Neural cell (in vitro differentiated cells): ENCODE results near the gene CKAP5. TPM values are rescaled to one million over a fixed set of nuclear protein-coding genes. Genes with fewer than 3 reads are reported as not detected.

ENCODE experiments used
- H2AFZ ChIP-seq: fragments of 200-600, 300-800 bp; sonication (generic), shearing (Covaris generic); 2 replicates; pipeline ENCODE4 v1.6.0; 2014; ENCODE audit warnings: low read depth, mild to moderate bottlenecking, antibody characterized with exemption, low read length, moderate library complexity
- H3F3A ChIP-seq: fragments of 200-600 bp; shearing (Covaris generic); 2 replicates; pipeline ENCODE4 v1.6.1; 2016; ENCODE audit warnings: mild to moderate bottlenecking, moderate library complexity, mixed read lengths, antibody characterized with exemption, low read length; ENCODE audit not compliant: insufficient read depth, poor library complexity, severe bottlenecking
- H3K27ac ChIP-seq: fragments of 200-600, 300-800 bp; sonication (generic), shearing (Covaris generic); 2 replicates; pipeline ENCODE4 v1.5.1; 2014; ENCODE audit warnings: mild to moderate bottlenecking, low read length, moderate library complexity
- H3K27me3 ChIP-seq: fragments of 300-800, 200-600 bp; sonication (generic), shearing (Covaris generic); 2 replicates; pipeline ENCODE4 v1.6.0; 2014; ENCODE audit warnings: mild to moderate bottlenecking, low read depth, low read length, moderate library complexity; ENCODE audit not compliant: insufficient read depth
- H3K36me3 ChIP-seq: fragments of 300-800, 200-600 bp; sonication (generic), shearing (Covaris generic); 2 replicates; pipeline ENCODE4 v1.5.1; 2014; ENCODE audit warnings: mild to moderate bottlenecking, antibody characterized with exemption, low read length, moderate library complexity; ENCODE audit not compliant: insufficient read depth
- H3K4me2 ChIP-seq: fragments of 300-800, 200-600 bp; sonication (generic), shearing (Covaris generic); 2 replicates; pipeline ENCODE4 v1.6.0; 2014; ENCODE audit warnings: mild to moderate bottlenecking, low read length
- H3K4me3 ChIP-seq: fragments of 300-800, 200-600 bp; sonication (generic), shearing (Covaris generic); 2 replicates; pipeline ENCODE4 v1.5.1; 2014; ENCODE audit warnings: mild to moderate bottlenecking, low read length, moderate library complexity
- H3K79me2 ChIP-seq: fragments of 200-600 bp; shearing (Covaris generic); replicated peaks from 2 replicates; pipeline ENCODE4 v1.6.0; 2014; ENCODE audit warnings: mild to moderate bottlenecking, low read length, moderate library complexity; ENCODE audit not compliant: insufficient read depth
- H3K9ac ChIP-seq: fragments of 300-800, 200-600 bp; sonication (generic), shearing (Covaris generic); 2 replicates; pipeline ENCODE4 v1.6.1; 2016; ENCODE audit warnings: mild to moderate bottlenecking, low read length, mixed read lengths
- H3K9me2 ChIP-seq: fragments of 200-600 bp; shearing (Covaris generic); 2 replicates; pipeline ENCODE4 v1.6.1; 2016; ENCODE audit warnings: mild to moderate bottlenecking, low read length, mixed read lengths; ENCODE audit not compliant: insufficient read depth
- H3K9me3 ChIP-seq: fragments of 200-600, 300-800 bp; sonication (generic), shearing (Covaris generic); 2 replicates; pipeline ENCODE4 v1.6.1; 2016; ENCODE audit warnings: mild to moderate bottlenecking, mixed run types, low read length, moderate library complexity, mixed read lengths
- H4K20me1 ChIP-seq: fragments of 200-600 bp; shearing (Covaris generic); 2 replicates; pipeline ENCODE4 v1.6.1; 2016; ENCODE audit warnings: mild to moderate bottlenecking, mixed run types; ENCODE audit not compliant: insufficient read depth
- EP300 ChIP-seq: fragments of 450-650 bp; conservative IDR thresholded peaks from 2 replicates; pipeline ENCODE4 v1.6.1; 2014; ENCODE audit warnings: antibody characterized with exemption, mild to moderate bottlenecking, moderate library complexity; ENCODE audit not compliant: poor library complexity, severe bottlenecking
- EZH2 ChIP-seq: fragments of 200-600, 300-800 bp; shearing (Covaris generic), sonication (generic); IDR thresholded peaks from 2 replicates; pipeline ENCODE4 v1.6.1; 2014; ENCODE audit warnings: antibody characterized with exemption, low read length, borderline replicate concordance, mild to moderate bottlenecking; ENCODE audit not compliant: insufficient read depth, poor library complexity, severe bottlenecking
- MXI1 ChIP-seq: fragments of 450-650 bp; conservative IDR thresholded peaks from 2 replicates; pipeline ENCODE4 v1.6.1; 2014; ENCODE audit warnings: antibody characterized with exemption, mild to moderate bottlenecking; ENCODE audit not compliant: poor library complexity, severe bottlenecking
- POLR2AphosphoS5 ChIP-seq: IDR thresholded peaks from 2 replicates; pipeline ENCODE4 v1.6.1; 2012
- RAD21 ChIP-seq: fragments of 450-650 bp; conservative IDR thresholded peaks from 2 replicates; pipeline ENCODE4 v1.6.1; 2014; ENCODE audit warnings: antibody characterized with exemption, mild to moderate bottlenecking, moderate library complexity
- SMC3 ChIP-seq: fragments of 450-650 bp; conservative IDR thresholded peaks from 2 replicates; pipeline ENCODE4 v1.6.1; 2014; ENCODE audit warnings: antibody characterized with exemption, mild to moderate bottlenecking, moderate library complexity; ENCODE audit not compliant: poor library complexity
- TAF1 ChIP-seq: IDR thresholded peaks from 2 replicates; pipeline ENCODE4 v1.6.1; 2012; ENCODE audit warnings: low read depth
- polyA plus RNA-seq: library from polyadenylated mRNA; depleted of rRNA; stranded (reverse); fragments of >200 nt; gene quantifications from 2 replicates; pipeline ENCODE4 v1.2.3, GENCODE V29; 2014
- TF ChIP-seq, protein P1 (sequence below): IDR thresholded peaks from 2 replicates; pipeline ENCODE4 v1.6.1; 2012; ENCODE audit warnings: borderline replicate concordance
- TF ChIP-seq, protein P2 (sequence below): fragments of 450-650 bp; IDR thresholded peaks from 2 replicates; pipeline ENCODE4 v1.5.1; 2014; ENCODE audit warnings: antibody characterized with exemption, mild to moderate bottlenecking, moderate library complexity; ENCODE audit not compliant: poor library complexity, severe bottlenecking

The CKAP5 gene
- polyA plus RNA-seq, 1 donor from 2014 or later = 90.3 TPM

GRCh38 chr11:46729110-46730027 lies 116.7 kb downstream of the CKAP5 start:
- no peaks in the 10 kb centered on the region for H3K9me3 ChIP-seq
- H3K4me2 ChIP-seq = no peak overlapping the region
- no peak for TF ChIP-seq TAF1
- TF ChIP-seq MXI1 = no peak
- H4K20me1 ChIP-seq = no peaks in the 10 kb centered on the region
- H3K79me2 ChIP-seq = no peaks in the 10 kb centered on the region
- H3K9me2 ChIP-seq = no peaks in the 10 kb centered on the region
- H3K36me3 ChIP-seq = no peaks in the 10 kb centered on the region
- H3K9ac ChIP-seq = no peak overlapping the region
- no peaks in the 10 kb centered on the region for H3F3A ChIP-seq
- no peak overlapping the region for H2AFZ ChIP-seq
- no peaks in the 10 kb centered on the region for H3K27me3 ChIP-seq
- H3K27ac ChIP-seq = no peak overlapping the region
- no peak overlapping the region for H3K4me3 ChIP-seq

DNA sequence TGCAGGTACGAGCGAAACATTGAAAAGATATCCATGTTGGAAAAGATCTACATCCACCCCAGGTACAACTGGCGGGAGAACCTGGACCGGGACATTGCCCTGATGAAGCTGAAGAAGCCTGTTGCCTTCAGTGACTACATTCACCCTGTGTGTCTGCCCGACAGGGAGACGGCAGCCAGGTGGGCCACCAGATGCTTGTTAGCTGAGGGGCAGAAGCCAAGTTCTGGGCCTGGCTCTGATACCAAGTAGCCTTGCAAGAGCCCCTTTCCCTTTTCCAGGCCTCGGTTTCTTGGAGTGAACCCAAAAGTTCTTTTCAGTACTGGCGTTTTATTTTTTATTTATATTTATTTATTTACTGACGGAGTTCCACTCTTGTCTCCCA lies 117.4 kb downstream of the CKAP5 start:
- H4K20me1 ChIP-seq = no peaks in the 10 kb centered on the region
- H3K4me2 ChIP-seq = no peak overlapping the region
- H3K27me3 ChIP-seq = no peaks in the 10 kb centered on the region
- H3K36me3 ChIP-seq = no peaks in the 10 kb centered on the region
- no peak overlapping the region for H3K9ac ChIP-seq
- no peaks in the 10 kb centered on the region for H3K79me2 ChIP-seq
- no peak overlapping the region for H2AFZ ChIP-seq
- no peaks in the 10 kb centered on the region for H3F3A ChIP-seq
- H3K9me2 ChIP-seq = no peaks in the 10 kb centered on the region
- H3K27ac ChIP-seq = no peak overlapping the region
- no peak overlapping the region for H3K4me3 ChIP-seq
- no peaks in the 10 kb centered on the region for H3K9me3 ChIP-seq
- TF ChIP-seq SMC3 (no peak), POLR2AphosphoS5 (no peak), TAF1 (no peak), MXI1 (no peak), RAD21 (no peak), EP300 (no peak), EZH2 (no peak)
- TF ChIP-seq, protein P1, sequence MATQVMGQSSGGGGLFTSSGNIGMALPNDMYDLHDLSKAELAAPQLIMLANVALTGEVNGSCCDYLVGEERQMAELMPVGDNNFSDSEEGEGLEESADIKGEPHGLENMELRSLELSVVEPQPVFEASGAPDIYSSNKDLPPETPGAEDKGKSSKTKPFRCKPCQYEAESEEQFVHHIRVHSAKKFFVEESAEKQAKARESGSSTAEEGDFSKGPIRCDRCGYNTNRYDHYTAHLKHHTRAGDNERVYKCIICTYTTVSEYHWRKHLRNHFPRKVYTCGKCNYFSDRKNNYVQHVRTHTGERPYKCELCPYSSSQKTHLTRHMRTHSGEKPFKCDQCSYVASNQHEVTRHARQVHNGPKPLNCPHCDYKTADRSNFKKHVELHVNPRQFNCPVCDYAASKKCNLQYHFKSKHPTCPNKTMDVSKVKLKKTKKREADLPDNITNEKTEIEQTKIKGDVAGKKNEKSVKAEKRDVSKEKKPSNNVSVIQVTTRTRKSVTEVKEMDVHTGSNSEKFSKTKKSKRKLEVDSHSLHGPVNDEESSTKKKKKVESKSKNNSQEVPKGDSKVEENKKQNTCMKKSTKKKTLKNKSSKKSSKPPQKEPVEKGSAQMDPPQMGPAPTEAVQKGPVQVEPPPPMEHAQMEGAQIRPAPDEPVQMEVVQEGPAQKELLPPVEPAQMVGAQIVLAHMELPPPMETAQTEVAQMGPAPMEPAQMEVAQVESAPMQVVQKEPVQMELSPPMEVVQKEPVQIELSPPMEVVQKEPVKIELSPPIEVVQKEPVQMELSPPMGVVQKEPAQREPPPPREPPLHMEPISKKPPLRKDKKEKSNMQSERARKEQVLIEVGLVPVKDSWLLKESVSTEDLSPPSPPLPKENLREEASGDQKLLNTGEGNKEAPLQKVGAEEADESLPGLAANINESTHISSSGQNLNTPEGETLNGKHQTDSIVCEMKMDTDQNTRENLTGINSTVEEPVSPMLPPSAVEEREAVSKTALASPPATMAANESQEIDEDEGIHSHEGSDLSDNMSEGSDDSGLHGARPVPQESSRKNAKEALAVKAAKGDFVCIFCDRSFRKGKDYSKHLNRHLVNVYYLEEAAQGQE = no peak
- TF ChIP-seq, protein P2, sequence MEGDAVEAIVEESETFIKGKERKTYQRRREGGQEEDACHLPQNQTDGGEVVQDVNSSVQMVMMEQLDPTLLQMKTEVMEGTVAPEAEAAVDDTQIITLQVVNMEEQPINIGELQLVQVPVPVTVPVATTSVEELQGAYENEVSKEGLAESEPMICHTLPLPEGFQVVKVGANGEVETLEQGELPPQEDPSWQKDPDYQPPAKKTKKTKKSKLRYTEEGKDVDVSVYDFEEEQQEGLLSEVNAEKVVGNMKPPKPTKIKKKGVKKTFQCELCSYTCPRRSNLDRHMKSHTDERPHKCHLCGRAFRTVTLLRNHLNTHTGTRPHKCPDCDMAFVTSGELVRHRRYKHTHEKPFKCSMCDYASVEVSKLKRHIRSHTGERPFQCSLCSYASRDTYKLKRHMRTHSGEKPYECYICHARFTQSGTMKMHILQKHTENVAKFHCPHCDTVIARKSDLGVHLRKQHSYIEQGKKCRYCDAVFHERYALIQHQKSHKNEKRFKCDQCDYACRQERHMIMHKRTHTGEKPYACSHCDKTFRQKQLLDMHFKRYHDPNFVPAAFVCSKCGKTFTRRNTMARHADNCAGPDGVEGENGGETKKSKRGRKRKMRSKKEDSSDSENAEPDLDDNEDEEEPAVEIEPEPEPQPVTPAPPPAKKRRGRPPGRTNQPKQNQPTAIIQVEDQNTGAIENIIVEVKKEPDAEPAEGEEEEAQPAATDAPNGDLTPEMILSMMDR = no peak
